Measurements from ENCODE around the gene TFEB. TPM values are rescaled to one million over a fixed set of nuclear protein-coding genes. Genes with fewer than 3 reads are reported as not detected.

TFEB gene
- total and polyA plus RNA-seq, 2 donors (not counting 3 experiments of a cell fraction or from before 2014, with no cell fraction given), result 4.9 to 6.6 TPM

- H3K4me1 ChIP-seq (ENCODE audit: control insufficient read depth, extremely low read depth, insufficient read depth, low read length), result no peaks in the 10 kb centered on the region
- H3K9me1 ChIP-seq (replicated peaks; ENCODE audit: control insufficient read depth, extremely low read depth, insufficient read depth, low read length), result no peaks in the 10 kb centered on the region
- no peak overlapping the region for H3K27ac ChIP-seq (ENCODE audit: insufficient read depth, low read depth, low read length)
- intact Hi-C loops (cut with micrococcal nuclease) (loop anchor here (1.0 kb wide), 1 partner anchor 14 kb away; no protein-coding TSS in a partner anchor), dilution Hi-C loops (cut with MboI; ENCODE audit: extremely low pct_ligation_motif_present, low sequenced_read_pairs) (no loop called here)
- DNase-seq (ENCODE audit: low read depth, low spot score) (no peak), FAIRE-seq (no peak)
- H3K4me3 ChIP-seq (replicated peaks in 1 of 3; ENCODE audit: insufficient read depth in 1 of 3, low read depth in 1 of 3, low read length in 3 of 3), result no peak overlapping the region
- H3K4me2 ChIP-seq (ENCODE audit: insufficient read depth, low read length), result no peak overlapping the region
- ChIA-PET POLR2A (no interaction called here), CTCF (interaction anchor here (1.8 kb wide), 1 partner anchor 20 kb away, joined by 5 read pairs; no protein-coding TSS in a partner anchor)
- H3K79me2 ChIP-seq (ENCODE audit: control insufficient read depth, insufficient read depth, low read length), result no peaks in the 10 kb centered on the region
- no peaks in the 10 kb centered on the region for H3K36me3 ChIP-seq (ENCODE audit: control insufficient read depth in 2 of 2, extremely low read depth in 1 of 2, insufficient read depth in 2 of 2, low read length in 2 of 2)
- H3K9ac ChIP-seq (replicated peaks; ENCODE audit: extremely low read depth, insufficient read depth, low read length), result no peak overlapping the region
- TF ChIP-seq MYC (IDR thresholded peaks at IDR 0.05; ENCODE audit: low read depth, low read length) (no peak), EZH2 (IDR thresholded peaks at IDR 0.05; ENCODE audit: borderline replicate concordance, low read depth, low read length, severe bottlenecking) (no peak), POLR2A (IDR thresholded peaks at IDR 0.05; ENCODE audit: low read depth, low read length) (no peak), JUN (IDR thresholded peaks at IDR 0.05; ENCODE audit: borderline replicate concordance, insufficient read depth, insufficient read length, low read depth) (no peak), FOS (IDR thresholded peaks at IDR 0.05; ENCODE audit: borderline replicate concordance, insufficient read depth, low read length) (no peak), GATA2 (IDR thresholded peaks at IDR 0.05; ENCODE audit: insufficient read depth, insufficient read length, low read depth, low read length) (no peak), POLR2AphosphoS5 (IDR thresholded peaks at IDR 0.05; ENCODE audit: insufficient read depth, low read depth, low read length) (no peak)
- TF ChIP-seq, protein P1, sequence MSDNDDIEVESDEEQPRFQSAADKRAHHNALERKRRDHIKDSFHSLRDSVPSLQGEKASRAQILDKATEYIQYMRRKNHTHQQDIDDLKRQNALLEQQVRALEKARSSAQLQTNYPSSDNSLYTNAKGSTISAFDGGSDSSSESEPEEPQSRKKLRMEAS (IDR thresholded peaks at IDR 0.05; ENCODE audit: insufficient read depth, insufficient read length), result no peak
- TF ChIP-seq, protein P2, sequence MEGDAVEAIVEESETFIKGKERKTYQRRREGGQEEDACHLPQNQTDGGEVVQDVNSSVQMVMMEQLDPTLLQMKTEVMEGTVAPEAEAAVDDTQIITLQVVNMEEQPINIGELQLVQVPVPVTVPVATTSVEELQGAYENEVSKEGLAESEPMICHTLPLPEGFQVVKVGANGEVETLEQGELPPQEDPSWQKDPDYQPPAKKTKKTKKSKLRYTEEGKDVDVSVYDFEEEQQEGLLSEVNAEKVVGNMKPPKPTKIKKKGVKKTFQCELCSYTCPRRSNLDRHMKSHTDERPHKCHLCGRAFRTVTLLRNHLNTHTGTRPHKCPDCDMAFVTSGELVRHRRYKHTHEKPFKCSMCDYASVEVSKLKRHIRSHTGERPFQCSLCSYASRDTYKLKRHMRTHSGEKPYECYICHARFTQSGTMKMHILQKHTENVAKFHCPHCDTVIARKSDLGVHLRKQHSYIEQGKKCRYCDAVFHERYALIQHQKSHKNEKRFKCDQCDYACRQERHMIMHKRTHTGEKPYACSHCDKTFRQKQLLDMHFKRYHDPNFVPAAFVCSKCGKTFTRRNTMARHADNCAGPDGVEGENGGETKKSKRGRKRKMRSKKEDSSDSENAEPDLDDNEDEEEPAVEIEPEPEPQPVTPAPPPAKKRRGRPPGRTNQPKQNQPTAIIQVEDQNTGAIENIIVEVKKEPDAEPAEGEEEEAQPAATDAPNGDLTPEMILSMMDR (IDR thresholded peaks at IDR 0.05; ENCODE audit: extremely low read depth in 1 of 2, insufficient read depth in 1 of 2, low read depth in 1 of 2, low read length in 2 of 2), result no peak
- H2AFZ ChIP-seq (ENCODE audit: low read depth, low read length), result no peak overlapping the region
- no peaks in the 10 kb centered on the region for H3K27me3 ChIP-seq (ENCODE audit: control insufficient read depth in 2 of 2, insufficient read depth in 2 of 2, low read length in 2 of 2)
- no TSS peak for BruUV-seq (replicated peaks)
- no peaks in the 10 kb centered on the region for H4K20me1 ChIP-seq (replicated peaks; ENCODE audit: control insufficient read depth, extremely low read depth, insufficient read depth, low read length)
- no peaks in the 10 kb centered on the region for H3K9me3 ChIP-seq (replicated peaks; ENCODE audit: control insufficient read depth, insufficient read depth, low read length)
These were observed 20.7 kb downstream of the TFEB start for GRCh38 chr6:41714556-41715273.

All from endothelial cell of umbilical vein (primary cell).